ENCODE results near the gene GAMT.

Gene GAMT

DNA sequence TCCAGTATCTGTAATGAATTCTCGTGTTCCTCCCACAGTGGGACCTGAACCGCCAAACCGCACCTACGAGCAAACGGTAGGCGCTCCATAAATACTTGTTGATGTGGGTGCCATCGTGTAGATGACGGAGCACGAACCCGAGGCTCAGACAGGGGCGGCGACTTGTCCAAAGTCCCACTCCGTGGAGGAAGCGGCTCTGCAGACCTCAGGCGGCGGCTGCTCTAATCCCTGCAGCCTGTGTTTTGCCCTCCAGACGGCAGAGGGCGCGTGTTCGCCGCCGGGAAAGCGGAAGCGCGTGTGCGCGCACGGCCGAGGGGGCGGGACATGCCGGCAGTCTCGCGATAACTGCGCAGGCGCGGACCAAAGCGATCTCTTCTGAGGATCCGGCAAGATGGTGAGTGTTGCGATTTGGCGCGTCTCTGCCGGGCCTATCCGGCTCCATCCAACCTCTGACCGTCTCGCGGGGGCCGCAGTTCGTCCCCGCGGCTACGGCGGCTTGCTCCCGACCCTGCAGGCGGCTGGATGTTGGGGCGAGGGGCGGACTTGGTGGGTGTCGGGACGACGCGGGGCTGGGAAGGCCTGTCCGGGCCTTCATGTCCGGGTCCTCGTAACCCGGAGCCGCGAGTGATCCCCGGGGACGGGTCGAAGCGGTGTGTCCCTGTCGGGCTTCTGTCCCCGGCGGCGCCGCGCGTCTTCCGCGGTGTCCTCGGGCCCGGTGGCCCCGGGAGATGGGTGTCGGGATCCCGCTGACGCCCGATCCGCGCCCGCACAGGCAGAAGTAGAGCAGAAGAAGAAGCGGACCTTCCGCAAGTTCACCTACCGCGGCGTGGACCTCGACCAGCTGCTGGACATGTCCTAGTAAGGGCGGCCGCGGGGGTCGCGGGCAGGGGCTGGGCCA lies 36.9 kb upstream of the GAMT start, which contains the start of gene RPS15:
RPS15 (plus strand) TSS at position 362 of the 898 bp plus-strand sequence; CDS start at position 392, 30 bp downstream.
- Histone ChIP-seq H3K4me1 (ENCODE audit: insufficient read depth, low read length) (peaks cover 26% of the 10 kb centered on the region), H3K79me2 (ENCODE audit: insufficient read depth, low read length) (peaks cover 37% of the 10 kb centered on the region), H3K27me3 (ENCODE audit: insufficient read depth, low read length, poor library complexity) (no peaks in the 10 kb centered on the region), H3K36me3 (ENCODE audit: insufficient read depth, low read length) (peaks cover 61% of the 10 kb centered on the region), H3K4me2 (ENCODE audit: insufficient read depth, low read length) (peak within 1 kb of the TSS; percentile 99), H3K9ac (ENCODE audit: low read depth, low read length) (peak within 1 kb of the TSS; percentile 90), H4K20me1 (ENCODE audit: insufficient read depth, low read length) (peaks cover 64% of the 10 kb centered on the region), H3K27ac (ENCODE audit: low read length) (peak within 1 kb of the TSS; percentile 82), H3K4me3 (ENCODE audit: low read depth in 1 of 2, low read length in 2 of 2) (peak within 1 kb of the TSS; percentile 61 to 66; a peak in 3 of 4 replicates), H3K9me3 (ENCODE audit: insufficient read depth, low read length, severe bottlenecking) (no peaks in the 10 kb centered on the region), H2AFZ (ENCODE audit: low read depth, low read length) (peak within 1 kb of the TSS; percentile 72)
- ATAC-seq (ENCODE audit: insufficient read depth, low read depth) (peak; percentile 83), DNase-seq (peak; percentile 95)
- TF ChIP-seq EZH2 (IDR thresholded peaks at IDR 0.05; ENCODE audit: borderline replicate concordance, low read depth, low read length, severe bottlenecking) = no peak
- TF ChIP-seq, protein P1, sequence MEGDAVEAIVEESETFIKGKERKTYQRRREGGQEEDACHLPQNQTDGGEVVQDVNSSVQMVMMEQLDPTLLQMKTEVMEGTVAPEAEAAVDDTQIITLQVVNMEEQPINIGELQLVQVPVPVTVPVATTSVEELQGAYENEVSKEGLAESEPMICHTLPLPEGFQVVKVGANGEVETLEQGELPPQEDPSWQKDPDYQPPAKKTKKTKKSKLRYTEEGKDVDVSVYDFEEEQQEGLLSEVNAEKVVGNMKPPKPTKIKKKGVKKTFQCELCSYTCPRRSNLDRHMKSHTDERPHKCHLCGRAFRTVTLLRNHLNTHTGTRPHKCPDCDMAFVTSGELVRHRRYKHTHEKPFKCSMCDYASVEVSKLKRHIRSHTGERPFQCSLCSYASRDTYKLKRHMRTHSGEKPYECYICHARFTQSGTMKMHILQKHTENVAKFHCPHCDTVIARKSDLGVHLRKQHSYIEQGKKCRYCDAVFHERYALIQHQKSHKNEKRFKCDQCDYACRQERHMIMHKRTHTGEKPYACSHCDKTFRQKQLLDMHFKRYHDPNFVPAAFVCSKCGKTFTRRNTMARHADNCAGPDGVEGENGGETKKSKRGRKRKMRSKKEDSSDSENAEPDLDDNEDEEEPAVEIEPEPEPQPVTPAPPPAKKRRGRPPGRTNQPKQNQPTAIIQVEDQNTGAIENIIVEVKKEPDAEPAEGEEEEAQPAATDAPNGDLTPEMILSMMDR (IDR thresholded peaks at IDR 0.05; ENCODE audit: borderline replicate concordance, extremely low read depth, low read length, poor library complexity, severe bottlenecking) = peak; percentile 98

DNA sequence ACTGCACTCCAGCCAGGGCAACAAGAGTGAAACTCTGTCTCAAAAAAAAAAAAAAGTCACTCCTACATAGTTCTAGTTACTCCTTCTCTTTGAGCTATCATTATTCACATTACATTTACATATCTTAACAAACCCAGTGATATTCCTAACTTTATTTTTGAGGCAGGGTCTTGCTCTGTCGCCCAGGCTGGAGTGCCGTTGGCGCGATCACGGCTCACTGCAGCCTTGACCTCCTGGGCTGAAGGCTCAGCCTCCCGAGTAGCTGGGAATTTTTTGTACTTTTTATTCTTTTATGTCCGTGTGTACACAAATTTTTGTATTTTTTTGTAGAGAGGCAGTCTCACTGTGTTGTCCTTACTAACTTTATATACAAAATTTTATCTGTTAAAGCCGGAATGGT lies 36.3 kb upstream of the GAMT start:
- H3K27me3 ChIP-seq (ENCODE audit: insufficient read depth, low read length, poor library complexity) = no peaks in the 10 kb centered on the region
- peak overlapping the region; percentile 72 for H2AFZ ChIP-seq (ENCODE audit: low read depth, low read length)
- peak overlapping the region; percentile 26; the same call in 1 of the 2 replicates for H3K9ac ChIP-seq (ENCODE audit: low read depth, low read length)
- H3K4me3 ChIP-seq (ENCODE audit: low read depth in 1 of 2, low read length in 2 of 2) = peak overlapping the region in 1 of 2 experiments; percentile 61; a peak in 2 of 4 replicates
- ATAC-seq (ENCODE audit: insufficient read depth, low read depth) = no peak
- H3K4me1 ChIP-seq (ENCODE audit: insufficient read depth, low read length) = peaks cover 26% of the 10 kb centered on the region
- peaks cover 69% of the 10 kb centered on the region for H4K20me1 ChIP-seq (ENCODE audit: insufficient read depth, low read length)
- TF ChIP-seq, protein P1 (IDR thresholded peaks at IDR 0.05; ENCODE audit: borderline replicate concordance, extremely low read depth, low read length, poor library complexity, severe bottlenecking) = no peak
- no peak for TF ChIP-seq EZH2 (IDR thresholded peaks at IDR 0.05; ENCODE audit: borderline replicate concordance, low read depth, low read length, severe bottlenecking)
- peaks cover 66% of the 10 kb centered on the region for H3K36me3 ChIP-seq (ENCODE audit: insufficient read depth, low read length)
- DNase-seq = no peak
- peaks cover 40% of the 10 kb centered on the region for H3K79me2 ChIP-seq (ENCODE audit: insufficient read depth, low read length)
- no peaks in the 10 kb centered on the region for H3K9me3 ChIP-seq (ENCODE audit: insufficient read depth, low read length, severe bottlenecking)
- peak overlapping the region; percentile 53 for H3K4me2 ChIP-seq (ENCODE audit: insufficient read depth, low read length)
- no peak overlapping the region for H3K27ac ChIP-seq (ENCODE audit: low read length)

DNA sequence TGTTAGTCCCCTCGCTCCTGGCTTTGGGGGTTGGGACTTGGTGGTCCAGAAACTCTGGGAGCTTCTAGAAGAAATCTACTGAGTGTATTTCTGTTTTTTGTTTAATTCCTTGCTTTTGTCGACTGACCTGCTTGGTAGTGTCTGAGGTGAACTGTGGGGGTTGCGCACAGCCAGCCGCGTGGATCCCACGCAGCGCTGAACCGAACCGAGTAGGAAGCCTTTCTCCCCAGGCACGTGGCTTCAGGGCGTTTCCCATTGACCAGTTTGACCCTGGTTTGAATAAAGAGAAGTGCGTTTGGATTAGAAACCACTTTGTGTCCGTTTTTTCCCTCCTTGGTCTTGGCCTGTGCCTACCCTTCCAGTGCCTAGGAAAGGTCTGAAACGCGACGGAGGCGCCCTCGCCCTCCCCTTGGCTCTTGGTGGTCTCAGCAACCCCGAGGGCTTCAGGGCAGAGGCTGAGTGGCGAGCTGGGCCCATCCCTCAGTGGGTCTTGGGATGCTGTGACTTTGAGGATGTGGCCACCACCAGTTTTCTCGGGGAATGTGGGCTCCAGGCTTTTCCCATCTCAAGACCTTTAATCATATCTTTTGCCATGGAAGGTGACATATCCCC lies 34.1 kb upstream of the GAMT start:
- H3K79me2 ChIP-seq (ENCODE audit: insufficient read depth, low read length) = peaks cover 27% of the 10 kb centered on the region
- no peak for TF ChIP-seq EZH2 (IDR thresholded peaks at IDR 0.05; ENCODE audit: borderline replicate concordance, low read depth, low read length, severe bottlenecking)
- TF ChIP-seq, protein P1 (IDR thresholded peaks at IDR 0.05; ENCODE audit: borderline replicate concordance, extremely low read depth, low read length, poor library complexity, severe bottlenecking) = no peak
- no peak overlapping the region for H3K4me2 ChIP-seq (ENCODE audit: insufficient read depth, low read length)
- no peaks in the 10 kb centered on the region for H3K9me3 ChIP-seq (ENCODE audit: insufficient read depth, low read length, severe bottlenecking)
- H4K20me1 ChIP-seq (ENCODE audit: insufficient read depth, low read length) = peaks cover 60% of the 10 kb centered on the region
- H3K27me3 ChIP-seq (ENCODE audit: insufficient read depth, low read length, poor library complexity) = no peaks in the 10 kb centered on the region
- H3K4me1 ChIP-seq (ENCODE audit: insufficient read depth, low read length) = peaks cover 20% of the 10 kb centered on the region
- no peak overlapping the region for H2AFZ ChIP-seq (ENCODE audit: low read depth, low read length)
- H3K36me3 ChIP-seq (ENCODE audit: insufficient read depth, low read length) = peaks cover 60% of the 10 kb centered on the region
- H3K27ac ChIP-seq (ENCODE audit: low read length) = no peak overlapping the region
- DNase-seq (no peak), ATAC-seq (ENCODE audit: insufficient read depth, low read depth) (no peak)
- no peak overlapping the region for H3K9ac ChIP-seq (ENCODE audit: low read depth, low read length)
- no peak overlapping the region for H3K4me3 ChIP-seq (ENCODE audit: low read depth in 1 of 2, low read length in 2 of 2)
